MCF 10A (cell line): ENCODE results near the gene CARD11. TPM values are rescaled to one million over a fixed set of nuclear protein-coding genes. Genes with fewer than 3 reads are reported as not detected.
"Not testable (repeated sequence)": the region's sequence is repeated elsewhere in the genome, so short reads cannot be mapped to it uniquely, and the experiment has no call there.

Experiments used
- BruUV-seq: library from RNA; stranded (reverse); fragments of 400-500 nt; replicated peaks from 2 replicates; lab custom pipeline; 2021; lab: Mats Ljungman, UMichigan
- CTCF ChIA-PET: fragments of 300-600 bp; sonication (Branson Sonifier 250); formaldehyde crosslinking; extraction: SDS; loops from one replicate; lab custom pipeline; 2021; ENCODE audit warnings: antibody characterized with exemption, inconsistent platforms; lab: Yijun Ruan, JAX
- POLR2A ChIA-PET: fragments of 300-600, 350-650 bp; sonication (Branson Sonifier 250); formaldehyde crosslinking; extraction: SDS; loops from one replicate; lab custom pipeline; 2020; ENCODE audit warnings: antibody characterized with exemption, inconsistent platforms; lab: Yijun Ruan, JAX
- DNase-seq: peaks from one replicate; pipeline ENCODE4 v3.0.0-alpha.2; 2018; ENCODE audit not compliant: unreplicated experiment
- H3K27ac Mint-ChIP-seq: one replicate; pipeline ENCODE4 v1.8.0; 2022; ENCODE audit warnings: mild to moderate bottlenecking, low read depth, mixed read lengths; ENCODE audit not compliant: unreplicated experiment
- H3K27me3 Mint-ChIP-seq: one replicate; pipeline ENCODE4 v1.8.0; 2022; ENCODE audit warnings: mixed read lengths; ENCODE audit not compliant: insufficient read depth, unreplicated experiment
- H3K36me3 Mint-ChIP-seq: one replicate; pipeline ENCODE4 v1.8.0; 2022; ENCODE audit warnings: mild to moderate bottlenecking, moderate library complexity, mixed read lengths; ENCODE audit not compliant: insufficient read depth, unreplicated experiment
- H3K4me1 Mint-ChIP-seq: one replicate; pipeline ENCODE4 v1.8.0; 2022; ENCODE audit warnings: mixed read lengths; ENCODE audit not compliant: insufficient read depth, unreplicated experiment
- H3K4me3 Mint-ChIP-seq: one replicate; pipeline ENCODE4 v1.8.0; 2022; ENCODE audit warnings: mild to moderate bottlenecking, moderate library complexity, mixed read lengths; ENCODE audit not compliant: unreplicated experiment
- H3K9me3 Mint-ChIP-seq: one replicate; pipeline ENCODE4 v1.8.0; 2022; ENCODE audit warnings: mixed read lengths; ENCODE audit not compliant: unreplicated experiment
- CTCF ChIP-seq: fragments of 200-600 bp; IDR thresholded peaks from one replicate; pipeline ENCODE4 v1.8.0; 2022; ENCODE audit warnings: antibody characterized with exemption, mild to moderate bottlenecking; ENCODE audit not compliant: unreplicated experiment
- intact Hi-C: fragments of 100-400 bp; cut with micrococcal nuclease; formaldehyde crosslinking; loops from 2 replicates; pipeline ENCODE4 v1.14.1; 2022
- total RNA-seq: library from RNA; stranded (reverse); gene quantifications from 2 replicates; pipeline ENCODE4 v1.2.3, GENCODE V29; 2022

The CARD11 gene
- total RNA-seq, 1 experiment from 2014 or later: not detected

DNA sequence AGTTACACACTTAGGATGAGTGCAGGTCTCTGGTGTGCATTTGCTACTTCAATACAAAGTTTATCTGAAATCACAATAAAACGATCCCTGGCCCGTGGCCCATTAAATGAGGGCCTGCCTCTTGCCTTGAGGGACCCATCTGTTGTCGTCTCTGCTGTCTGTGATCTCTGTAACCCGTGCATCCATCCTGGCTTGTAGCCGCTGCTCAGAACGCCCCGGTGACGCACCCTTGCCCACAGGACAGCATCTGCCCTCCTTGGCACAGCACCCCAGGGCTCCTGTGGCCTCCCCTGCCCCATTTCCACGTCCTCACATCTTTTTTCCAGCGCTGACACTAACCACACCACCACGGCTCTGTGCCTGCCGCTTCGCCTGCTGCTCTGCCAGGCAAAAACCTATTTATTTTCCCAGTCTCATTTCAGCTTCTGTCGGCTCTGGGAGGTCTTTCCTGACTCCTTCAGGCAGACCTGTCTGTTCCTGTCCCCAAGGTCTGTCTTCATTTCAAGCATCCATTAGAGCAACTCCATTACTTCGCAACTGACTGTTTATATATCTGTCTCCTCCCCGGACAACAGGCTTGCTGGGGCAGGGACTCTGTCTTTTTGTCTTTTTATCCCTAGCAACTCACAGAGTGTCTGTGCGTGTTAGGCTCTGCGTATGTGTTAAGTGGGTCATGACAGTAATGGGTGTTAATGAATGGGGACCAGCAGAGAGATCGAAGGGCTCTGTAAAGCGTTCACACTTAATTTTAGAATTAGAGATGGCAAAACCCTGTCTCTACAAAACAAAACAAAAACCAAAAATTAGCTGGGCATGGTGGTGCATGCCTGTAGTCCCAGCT lies 16.4 kb downstream of the CARD11 start:
- BruUV-seq: no TSS peak
- H3K9me3 Mint-ChIP-seq: peaks cover 4% of the 10 kb centered on the region
- H3K36me3 Mint-ChIP-seq: no peaks in the 10 kb centered on the region
- intact Hi-C loops: no loop called here
- no peaks in the 10 kb centered on the region for H3K4me1 Mint-ChIP-seq
- no peak overlapping the region for H3K4me3 Mint-ChIP-seq
- POLR2A ChIA-PET: no interaction called here
- TF ChIP-seq CTCF: no peak
- CTCF ChIA-PET: interaction anchor here (0.6 to 1.0 kb wide), 2 partner anchors 21 to 136 kb away, joined by 3 read pairs; no protein-coding TSS in a partner anchor
- H3K27me3 Mint-ChIP-seq: no peaks in the 10 kb centered on the region
- H3K27ac Mint-ChIP-seq: peak overlapping the region; percentile 59
- DNase-seq: no peak

- intact Hi-C loops: no loop called here
- Mint-ChIP-seq H3K36me3 (no peaks in the 10 kb centered on the region), H3K4me3 (no peak overlapping the region), H3K9me3 (peaks cover 18% of the 10 kb centered on the region), H3K27me3 (no peaks in the 10 kb centered on the region), H3K27ac (no peak overlapping the region), H3K4me1 (no peaks in the 10 kb centered on the region)
- BruUV-seq: no TSS peak
- no peak for TF ChIP-seq CTCF
- no peak for DNase-seq
- ChIA-PET POLR2A (no interaction called here), CTCF (interaction anchor here (0.6 kb wide), 1 partner anchor 346 kb away, joined by 3 read pairs; no protein-coding TSS in a partner anchor)
These were observed 18.1 kb downstream of the CARD11 start for GRCh38 chr7:3025616-3026015.

GRCh38 chr7:3021825-3022224 lies 21.8 kb downstream of the CARD11 start:
- DNase-seq: no peak
- no peak overlapping the region for H3K27ac Mint-ChIP-seq

GRCh38 chr7:3021224-3021623 lies 22.4 kb downstream of the CARD11 start:
- H3K4me3 Mint-ChIP-seq, H3K27me3 Mint-ChIP-seq, H3K4me1 Mint-ChIP-seq, H3K36me3 Mint-ChIP-seq, CTCF ChIA-PET, POLR2A ChIA-PET, BruUV-seq, intact Hi-C loops, H3K27ac Mint-ChIP-seq, DNase-seq: not testable (repeated sequence)
- peaks cover 30% of the 10 kb centered on the region for H3K9me3 Mint-ChIP-seq

More at GRCh38 chr7:3021825-3022224, 21.8 kb downstream of the CARD11 start:
- Mint-ChIP-seq H3K4me1 (no peaks in the 10 kb centered on the region), H3K9me3 (peaks cover 30% of the 10 kb centered on the region), H3K4me3 (no peak overlapping the region), H3K36me3 (no peaks in the 10 kb centered on the region), H3K27me3 (no peaks in the 10 kb centered on the region)
- ChIA-PET CTCF (no interaction called here), POLR2A (no interaction called here)
- intact Hi-C loops: no loop called here
- no peak for TF ChIP-seq CTCF
- BruUV-seq: no TSS peak
